ENCODE measurements around the gene RAD51B.

GRCh38 chr14:68625366-68626090 lies 805.9 kb downstream of the RAD51B start:
- TF ChIP-seq CTCF (IDR thresholded peaks at IDR 0.05) (no peak), POLR2A (IDR thresholded peaks at IDR 0.05) (no peak)

All from thyroid gland (tissue), 4 donors.